HG03196 (cell line): ENCODE measurements around the gene RHOBTB1.
"Not testable (repeated sequence)": the region's sequence is repeated elsewhere in the genome, so short reads cannot be mapped to it uniquely, and the experiment has no call there.

Source experiments
- ATAC-seq: cut with Tn5 transposase; IDR thresholded peaks from one replicate; pipeline ENCODE4 v1.9.1; 2021; ENCODE audit not compliant: unreplicated experiment

Gene RHOBTB1

GRCh38 chr10:60907236-60907635, 36.7 kb downstream of the RHOBTB1 start:
- no peak for ATAC-seq

- not testable (repeated sequence) for ATAC-seq
These were observed 37.2 kb downstream of the RHOBTB1 start for GRCh38 chr10:60906825-60907224.

DNA sequence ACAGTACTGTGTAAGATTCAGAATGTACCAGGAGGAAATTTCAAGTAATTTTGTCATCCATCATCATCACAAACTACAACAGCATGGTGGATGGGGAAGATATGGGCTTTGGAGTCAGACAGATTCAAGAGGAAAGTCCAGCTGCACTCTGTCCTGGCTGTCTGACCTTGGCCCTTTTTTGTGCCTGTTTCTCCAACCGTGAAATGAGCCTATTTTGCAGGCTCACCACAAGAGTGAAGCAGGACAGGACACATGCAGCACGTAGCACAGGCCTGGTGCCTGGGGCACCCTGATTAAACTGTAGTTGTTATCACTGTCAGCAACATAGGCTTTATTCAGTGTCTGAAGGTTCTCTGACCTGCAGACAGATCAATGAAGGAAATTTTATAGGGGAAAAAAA, 37.6 kb downstream of the RHOBTB1 start:
- ATAC-seq: no peak

- ATAC-seq: no peak
These were observed 38.4 kb downstream of the RHOBTB1 start for GRCh38 chr10:60905580-60905979.

DNA sequence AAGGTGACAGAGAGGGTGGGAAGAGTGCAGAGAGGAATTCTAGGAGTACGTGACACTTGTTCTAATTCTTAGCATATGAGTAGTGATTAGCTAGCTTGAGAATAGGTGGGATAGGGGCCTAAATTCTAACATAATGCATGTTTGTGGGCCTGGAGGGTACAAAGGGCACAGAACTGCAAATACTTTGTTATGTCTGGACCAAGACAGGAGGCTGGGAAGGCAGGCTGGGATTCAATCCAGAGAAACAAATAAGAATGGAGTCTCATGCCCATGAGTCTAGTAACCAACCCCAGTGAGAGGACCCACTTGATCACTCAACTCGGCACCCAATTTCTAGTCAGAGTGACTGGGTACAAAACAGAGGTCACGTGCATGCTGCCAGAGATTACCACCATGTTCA, 40.9 kb downstream of the RHOBTB1 start:
- no peak for ATAC-seq

DNA sequence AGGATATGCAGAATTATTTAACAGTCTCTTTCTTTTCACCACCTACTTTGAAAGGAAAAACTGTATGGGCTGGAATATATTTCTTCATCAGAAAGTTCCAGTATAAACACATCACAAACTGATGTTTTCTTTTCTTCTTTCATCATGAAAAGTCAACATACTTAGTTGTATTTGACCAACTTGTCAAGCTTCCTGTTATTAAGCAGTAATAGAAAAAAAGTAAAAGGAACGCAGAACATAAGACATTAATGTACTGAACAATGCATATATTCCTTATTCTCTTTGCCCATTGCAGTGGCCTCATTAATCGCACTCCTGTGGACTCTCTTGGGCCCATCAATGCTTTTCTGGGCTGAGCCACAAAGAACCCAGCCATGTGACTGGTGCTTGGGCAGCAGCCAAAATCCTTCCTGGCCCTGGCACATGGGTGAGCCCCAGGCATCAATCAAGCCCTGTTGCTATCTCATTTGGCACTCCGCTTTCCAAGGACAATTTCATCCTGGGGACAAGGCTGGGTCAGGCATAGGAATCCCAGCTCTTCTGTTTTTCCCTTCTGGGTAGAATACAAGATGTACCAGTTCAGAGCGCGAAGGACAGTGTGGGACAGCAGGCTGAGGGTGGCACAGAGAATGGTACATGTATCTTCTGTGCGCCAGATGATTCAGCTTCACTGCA, 42.3 kb downstream of the RHOBTB1 start:
- ATAC-seq: no peak

- no peak for ATAC-seq
These were observed 44.7 kb downstream of the RHOBTB1 start for GRCh38 chr10:60899266-60899665.

- ATAC-seq: no peak
These were observed 45.7 kb downstream of the RHOBTB1 start for GRCh38 chr10:60898321-60898720.

- no peak for ATAC-seq
These were observed 47.2 kb downstream of the RHOBTB1 start for GRCh38 chr10:60896810-60897209.

- no peak for ATAC-seq
These were observed 48.0 kb downstream of the RHOBTB1 start for GRCh38 chr10:60896033-60896432.

DNA sequence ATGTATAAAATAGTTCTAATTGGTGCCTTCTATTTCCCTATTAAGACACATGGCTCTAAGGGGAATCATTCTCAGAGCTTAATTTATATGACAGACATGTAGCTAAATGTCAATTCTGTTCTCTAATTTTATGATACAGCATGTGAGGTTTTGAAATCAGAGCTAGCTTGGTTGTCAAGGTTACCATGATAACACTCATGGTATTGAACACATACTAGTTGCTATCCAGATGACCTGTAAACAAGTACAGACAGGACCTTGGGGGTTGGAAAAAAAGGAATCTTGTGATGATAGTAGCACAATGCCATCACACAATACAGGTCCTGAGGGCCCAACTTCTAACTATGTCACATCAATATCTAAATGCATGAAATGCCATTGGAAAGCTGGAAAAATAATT, 49.2 kb downstream of the RHOBTB1 start:
- ATAC-seq: no peak

- no peak for ATAC-seq
These were observed 50.8 kb downstream of the RHOBTB1 start for GRCh38 chr10:60893231-60893630.

DNA sequence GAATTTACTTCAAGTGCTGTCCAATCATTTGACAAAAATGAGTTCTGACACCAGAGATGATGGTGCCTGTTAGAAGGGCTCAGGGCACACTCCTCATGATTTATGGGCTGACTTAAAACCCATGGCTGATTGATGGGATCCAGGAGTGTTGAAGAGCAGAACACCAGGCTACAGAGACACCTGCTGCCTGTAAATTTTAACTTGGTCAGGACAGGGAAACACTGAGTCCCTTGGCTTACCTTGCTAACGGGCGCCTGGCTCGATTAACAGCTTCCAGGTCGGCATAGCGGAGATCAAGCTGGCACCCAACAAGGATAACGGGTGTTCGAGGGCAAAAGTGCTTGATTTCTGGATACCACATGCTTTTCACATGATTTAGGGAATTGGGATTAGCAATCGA, 51.4 kb downstream of the RHOBTB1 start:
- no peak for ATAC-seq

DNA sequence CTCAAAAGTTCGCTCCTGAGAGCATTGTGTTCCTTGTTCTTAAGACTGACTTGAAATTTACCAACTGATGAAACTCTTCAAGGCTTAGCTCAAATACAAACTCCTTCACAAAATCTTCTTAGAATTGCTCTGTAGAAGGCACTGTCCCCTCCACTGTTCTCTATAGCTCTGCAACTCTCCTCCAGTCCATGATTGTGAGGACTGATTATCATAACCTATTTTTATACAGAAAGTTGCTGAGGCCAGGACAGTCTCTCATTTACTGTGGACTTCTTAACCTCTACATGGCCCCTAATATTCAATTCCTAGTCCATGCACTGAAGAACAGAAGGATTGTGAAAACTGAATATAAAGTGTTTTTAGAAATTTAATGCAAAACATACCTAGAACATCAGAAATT, 53.2 kb downstream of the RHOBTB1 start:
- no peak for ATAC-seq

- no peak for ATAC-seq
These were observed 60.8 kb downstream of the RHOBTB1 start for GRCh38 chr10:60883187-60883586.

DNA sequence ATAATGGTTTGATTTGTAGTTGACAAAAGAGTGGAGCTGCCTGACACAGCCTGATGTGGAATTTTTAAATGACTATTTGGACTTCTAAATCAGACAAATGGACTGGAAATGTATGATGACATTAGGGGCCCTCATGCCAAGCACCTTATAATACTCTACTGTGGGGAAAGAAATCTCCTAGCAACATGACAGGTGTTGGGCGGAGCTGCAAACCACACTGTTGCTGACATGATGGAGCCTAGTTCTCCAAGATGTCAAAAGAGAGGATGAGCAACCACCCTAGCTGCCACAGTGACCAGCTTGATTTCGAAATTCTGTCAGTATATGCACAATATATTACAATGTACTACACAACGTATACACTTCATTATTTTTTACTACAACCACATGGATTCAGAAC, 65.8 kb downstream of the RHOBTB1 start:
- ATAC-seq: no peak

- no peak for ATAC-seq
These were observed 66.2 kb downstream of the RHOBTB1 start for GRCh38 chr10:60877777-60878120.

GRCh38 chr10:60877061-60877776, 66.8 kb downstream of the RHOBTB1 start:
- ATAC-seq: no peak

DNA sequence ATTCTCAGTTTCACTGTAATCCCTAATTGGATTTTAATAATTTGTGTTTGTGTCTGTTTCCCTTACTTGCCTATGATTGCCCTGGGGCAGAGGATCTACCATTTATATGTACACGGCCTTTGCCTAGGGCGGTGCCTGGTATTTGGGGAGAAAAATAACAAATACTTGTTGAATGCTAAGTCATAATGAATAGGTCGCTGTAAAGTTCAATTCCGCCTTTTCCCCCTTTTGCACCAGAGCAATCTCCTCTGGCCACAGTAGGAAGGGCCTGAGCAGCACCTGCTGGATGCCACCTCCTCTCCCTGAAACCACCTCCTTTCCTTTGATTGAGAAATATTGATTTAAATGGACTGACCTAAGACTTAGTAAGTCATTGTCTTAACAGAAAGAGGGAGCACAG, 70.2 kb downstream of the RHOBTB1 start:
- no peak for ATAC-seq

DNA sequence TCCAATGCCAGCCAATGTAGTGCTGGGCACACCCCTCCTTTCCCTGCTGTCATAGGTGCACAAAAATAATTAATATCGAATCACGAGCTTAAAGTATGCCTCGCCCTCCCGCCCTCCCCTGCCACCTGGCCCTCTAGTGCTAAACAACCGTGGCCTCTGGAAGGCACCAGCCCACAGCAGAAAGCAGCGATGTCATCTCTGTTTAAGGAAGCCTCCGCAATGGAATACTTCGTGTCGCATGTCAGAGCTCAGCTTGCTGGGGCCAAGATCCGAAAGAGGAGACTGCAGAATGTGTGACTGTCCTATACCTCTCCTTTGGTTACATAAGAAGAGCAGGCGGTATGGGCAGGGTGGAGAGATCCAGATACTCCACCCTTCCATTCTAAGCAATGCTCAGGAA, 71.5 kb downstream of the RHOBTB1 start:
- no peak for ATAC-seq

DNA sequence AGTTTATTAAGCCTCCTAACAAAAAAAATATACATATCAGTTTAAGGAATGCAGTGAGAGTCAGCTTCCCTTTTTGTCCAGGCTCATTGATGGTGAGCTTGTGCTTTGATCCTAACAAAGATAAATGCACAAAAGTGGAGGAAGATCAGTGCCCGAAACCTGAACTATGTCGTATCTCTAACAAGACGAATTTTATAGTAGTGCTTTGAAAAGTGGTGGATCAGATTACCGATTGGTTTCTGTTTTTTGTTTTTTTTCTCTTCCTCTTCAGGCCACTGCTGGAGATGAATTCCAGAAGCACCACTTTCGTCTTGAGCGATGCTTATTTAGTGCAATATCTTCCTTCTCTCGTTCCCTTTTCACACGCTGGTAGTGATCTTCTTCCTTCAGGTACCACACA, 72.8 kb downstream of the RHOBTB1 start:
- ATAC-seq: no peak

DNA sequence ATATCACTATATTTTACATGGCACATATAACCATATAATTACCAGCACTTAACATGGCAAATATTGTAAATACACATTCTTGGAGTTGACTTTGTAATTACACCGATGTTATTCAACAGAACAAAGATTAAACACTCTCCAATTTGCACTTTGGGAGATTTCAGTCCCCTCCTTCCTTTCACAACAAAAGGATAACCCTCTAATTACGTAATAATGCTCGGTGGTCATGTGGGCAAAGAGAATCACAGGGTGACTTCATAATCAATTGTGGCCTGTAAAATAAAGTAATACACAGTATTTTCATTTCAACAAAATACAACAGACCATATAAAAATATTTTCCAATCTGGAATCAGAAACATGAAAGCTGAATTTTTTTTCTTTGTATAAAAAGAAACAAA, 73.2 kb downstream of the RHOBTB1 start:
- ATAC-seq: no peak

- ATAC-seq: no peak
These were observed 73.6 kb downstream of the RHOBTB1 start for GRCh38 chr10:60870416-60870728.
